ENCODE results near the gene LNP1. TPM values are rescaled to one million over a fixed set of nuclear protein-coding genes. Genes with fewer than 3 reads are reported as not detected.
A peak's percentile ranks its signal among the peaks of the same experiment; 100 is the strongest.

LNP1 gene
- total and polyA plus RNA-seq, 2 donors (not counting 1 experiment from before 2014, with no cell fraction given), result 3.1 to 3.5 TPM

GRCh38 chr3:100457811-100458210 lies 56.5 kb downstream of the LNP1 start:
- no peak overlapping the region for H3K9ac ChIP-seq (ENCODE audit: insufficient read depth, low read length)
- H3K79me2 ChIP-seq (ENCODE audit: control insufficient read depth, insufficient read depth, low read length), result no peaks in the 10 kb centered on the region
- H3K4me3 ChIP-seq (replicated peaks in 1 of 4; ENCODE audit: control extremely low read depth in 1 of 4, insufficient read depth in 1 of 4, low read depth in 3 of 4, low read length in 4 of 4), result no peak overlapping the region
- TF ChIP-seq CTCF (conservative IDR thresholded peaks at IDR 0.05 in 1 of 2, IDR thresholded peaks at IDR 0.05 in 1 of 2; ENCODE audit: low read depth in 1 of 2, low read length in 2 of 2) (no peak), EZH2 (IDR thresholded peaks at IDR 0.05; ENCODE audit: low read length, missing control alignments) (no peak)
- no peak for DNase-seq (ENCODE audit: low read depth in 2 of 2)
- no peaks in the 10 kb centered on the region for H3K36me3 ChIP-seq (ENCODE audit: control insufficient read depth, insufficient read depth, low read length)
- no peaks in the 10 kb centered on the region for H4K20me1 ChIP-seq (ENCODE audit: control insufficient read depth, extremely low read depth, insufficient read depth, low read length)
- H3K27ac ChIP-seq (ENCODE audit: insufficient read depth, low read length), result no peak overlapping the region
- no peak overlapping the region for H2AFZ ChIP-seq (ENCODE audit: low read length)
- no peaks in the 10 kb centered on the region for H3K9me3 ChIP-seq (ENCODE audit: control insufficient read depth, insufficient read depth, low read depth, low read length)
- no peaks in the 10 kb centered on the region for H3K4me1 ChIP-seq (ENCODE audit: control insufficient read depth, extremely low read depth, insufficient read depth, low read length)
- H3K4me2 ChIP-seq (ENCODE audit: extremely low read depth, insufficient read depth, low read length), result no peak overlapping the region
- H3K27me3 ChIP-seq (ENCODE audit: control insufficient read depth, insufficient read depth, low read length), result no peaks in the 10 kb centered on the region

GRCh38 chr3:100458814-100459213 lies 57.5 kb downstream of the LNP1 start:
- Histone ChIP-seq H3K27me3 (ENCODE audit: control insufficient read depth, insufficient read depth, low read length) (no peaks in the 10 kb centered on the region), H3K27ac (ENCODE audit: insufficient read depth, low read length) (no peak overlapping the region), H3K4me2 (ENCODE audit: extremely low read depth, insufficient read depth, low read length) (no peak overlapping the region), H3K4me1 (ENCODE audit: control insufficient read depth, extremely low read depth, insufficient read depth, low read length) (no peaks in the 10 kb centered on the region), H3K79me2 (ENCODE audit: control insufficient read depth, insufficient read depth, low read length) (no peaks in the 10 kb centered on the region), H3K9ac (ENCODE audit: insufficient read depth, low read length) (no peak overlapping the region), H3K36me3 (ENCODE audit: control insufficient read depth, insufficient read depth, low read length) (no peaks in the 10 kb centered on the region), H3K4me3 (replicated peaks in 1 of 4; ENCODE audit: control extremely low read depth in 1 of 4, insufficient read depth in 1 of 4, low read depth in 3 of 4, low read length in 4 of 4) (no peak overlapping the region), H2AFZ (ENCODE audit: low read length) (no peak overlapping the region), H4K20me1 (ENCODE audit: control insufficient read depth, extremely low read depth, insufficient read depth, low read length) (no peaks in the 10 kb centered on the region), H3K9me3 (ENCODE audit: control insufficient read depth, insufficient read depth, low read depth, low read length) (no peaks in the 10 kb centered on the region)
- TF ChIP-seq EZH2 (IDR thresholded peaks at IDR 0.05; ENCODE audit: low read length, missing control alignments) (no peak), CTCF (conservative IDR thresholded peaks at IDR 0.05 in 1 of 2, IDR thresholded peaks at IDR 0.05 in 1 of 2; ENCODE audit: low read depth in 1 of 2, low read length in 2 of 2) (no peak)
- no peak for DNase-seq (ENCODE audit: low read depth in 2 of 2)

GRCh38 chr3:100463002-100463401 lies 61.7 kb downstream of the LNP1 start:
- Histone ChIP-seq H2AFZ (ENCODE audit: low read length) (no peak overlapping the region), H3K79me2 (ENCODE audit: control insufficient read depth, insufficient read depth, low read length) (no peaks in the 10 kb centered on the region), H4K20me1 (ENCODE audit: control insufficient read depth, extremely low read depth, insufficient read depth, low read length) (no peaks in the 10 kb centered on the region), H3K27ac (ENCODE audit: insufficient read depth, low read length) (no peak overlapping the region), H3K9me3 (ENCODE audit: control insufficient read depth, insufficient read depth, low read depth, low read length) (no peaks in the 10 kb centered on the region), H3K4me2 (ENCODE audit: extremely low read depth, insufficient read depth, low read length) (no peak overlapping the region), H3K9ac (ENCODE audit: insufficient read depth, low read length) (no peak overlapping the region), H3K4me1 (ENCODE audit: control insufficient read depth, extremely low read depth, insufficient read depth, low read length) (no peaks in the 10 kb centered on the region), H3K36me3 (ENCODE audit: control insufficient read depth, insufficient read depth, low read length) (no peaks in the 10 kb centered on the region), H3K27me3 (ENCODE audit: control insufficient read depth, insufficient read depth, low read length) (no peaks in the 10 kb centered on the region), H3K4me3 (replicated peaks in 1 of 4; ENCODE audit: control extremely low read depth in 1 of 4, insufficient read depth in 1 of 4, low read depth in 3 of 4, low read length in 4 of 4) (no peak overlapping the region)
- peak; percentile 59 to 81 for DNase-seq (ENCODE audit: low read depth in 2 of 2)
- TF ChIP-seq CTCF (conservative IDR thresholded peaks at IDR 0.05 in 1 of 2, IDR thresholded peaks at IDR 0.05 in 1 of 2; ENCODE audit: low read depth in 1 of 2, low read length in 2 of 2), result peak; percentile 73 to 74
- no peak for TF ChIP-seq EZH2 (IDR thresholded peaks at IDR 0.05; ENCODE audit: low read length, missing control alignments)

Data from fibroblast of lung (primary cell).